ENCODE data around the gene SLAMF8. TPM values are rescaled to one million over a fixed set of nuclear protein-coding genes. Genes with fewer than 3 reads are reported as not detected.

The SLAMF8 gene
- polyA plus RNA-seq, 3 donors, result 2.6 to 5.7 (median 5.7) TPM

DNA sequence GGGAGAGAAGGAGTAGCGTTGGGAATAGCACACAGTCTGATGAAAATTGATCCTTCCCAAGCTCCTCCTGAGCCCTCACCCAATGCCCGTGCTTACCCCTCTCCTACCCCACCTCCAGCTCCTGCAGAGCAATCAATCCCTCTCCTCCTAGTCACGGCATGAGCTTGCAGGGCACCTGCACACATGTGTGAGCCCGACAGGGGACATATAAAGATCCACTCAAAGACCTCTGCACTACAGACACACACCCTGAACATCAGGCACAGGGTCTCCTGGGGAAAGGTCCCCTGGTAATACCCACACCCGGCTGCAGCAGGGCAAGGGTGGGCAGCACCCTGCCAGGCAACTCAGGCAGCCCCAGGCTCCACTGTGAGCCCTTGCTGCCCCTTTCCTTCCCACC is 35.4 kb downstream of the SLAMF8 start:
- intact Hi-C loops (cut with micrococcal nuclease), result no loop called here
- WGBS (ENCODE audit: insufficient coverage), result 79% methylated on average over 3 of the region's 5 CpGs
- H3K36me3 Mint-ChIP-seq, result no peaks in the 10 kb centered on the region
- H3K27me3 Mint-ChIP-seq (ENCODE audit: low read depth in 3 of 3), result peaks cover 8 to 12% (median 9%) of the 10 kb centered on the region in 3 donors
- TF ChIP-seq, protein P1, sequence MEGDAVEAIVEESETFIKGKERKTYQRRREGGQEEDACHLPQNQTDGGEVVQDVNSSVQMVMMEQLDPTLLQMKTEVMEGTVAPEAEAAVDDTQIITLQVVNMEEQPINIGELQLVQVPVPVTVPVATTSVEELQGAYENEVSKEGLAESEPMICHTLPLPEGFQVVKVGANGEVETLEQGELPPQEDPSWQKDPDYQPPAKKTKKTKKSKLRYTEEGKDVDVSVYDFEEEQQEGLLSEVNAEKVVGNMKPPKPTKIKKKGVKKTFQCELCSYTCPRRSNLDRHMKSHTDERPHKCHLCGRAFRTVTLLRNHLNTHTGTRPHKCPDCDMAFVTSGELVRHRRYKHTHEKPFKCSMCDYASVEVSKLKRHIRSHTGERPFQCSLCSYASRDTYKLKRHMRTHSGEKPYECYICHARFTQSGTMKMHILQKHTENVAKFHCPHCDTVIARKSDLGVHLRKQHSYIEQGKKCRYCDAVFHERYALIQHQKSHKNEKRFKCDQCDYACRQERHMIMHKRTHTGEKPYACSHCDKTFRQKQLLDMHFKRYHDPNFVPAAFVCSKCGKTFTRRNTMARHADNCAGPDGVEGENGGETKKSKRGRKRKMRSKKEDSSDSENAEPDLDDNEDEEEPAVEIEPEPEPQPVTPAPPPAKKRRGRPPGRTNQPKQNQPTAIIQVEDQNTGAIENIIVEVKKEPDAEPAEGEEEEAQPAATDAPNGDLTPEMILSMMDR (IDR thresholded peaks at IDR 0.05), result no peak
- H2AFZ ChIP-seq (ENCODE audit: insufficient read depth, low read depth, low read length, poor library complexity, severe bottlenecking), result no peak overlapping the region
- no peak for DNase-seq
- no peak overlapping the region for H3K27ac ChIP-seq (ENCODE audit: low read depth in 1 of 2, low read length in 2 of 2)
- H3K4me1 ChIP-seq (ENCODE audit: control insufficient read depth in 1 of 2, insufficient read depth in 2 of 2, low read length in 2 of 2), result no peaks in the 10 kb centered on the region
- no peak overlapping the region for H3K9ac ChIP-seq (ENCODE audit: insufficient read depth, low read length, poor library complexity, severe bottlenecking)
- H3K9me3 Mint-ChIP-seq, result no peaks in the 10 kb centered on the region
- no peak overlapping the region for H3K4me3 ChIP-seq (replicated peaks in 1 of 3; ENCODE audit: low read depth in 2 of 3, low read length in 3 of 3)
- H3K4me1 Mint-ChIP-seq, result no peaks in the 10 kb centered on the region
- H3K4me3 Mint-ChIP-seq, result no peak overlapping the region
- no peaks in the 10 kb centered on the region for H3K79me2 ChIP-seq (ENCODE audit: insufficient read depth, low read length)
- H3K27ac Mint-ChIP-seq, result peak overlapping the region in 1 of 7 donors; percentile 49
- no peaks in the 10 kb centered on the region for H4K20me1 ChIP-seq (ENCODE audit: insufficient read depth, low read length)
- H3K4me2 ChIP-seq (replicated peaks; ENCODE audit: extremely low read depth, low read length, poor library complexity, severe bottlenecking), result no peak overlapping the region
- peaks cover 0 to 2% of the 10 kb centered on the region in 2 donors for H3K27me3 ChIP-seq (ENCODE audit: control insufficient read depth in 2 of 2, insufficient read depth in 2 of 2, low read length in 2 of 2)
- H3K9me3 ChIP-seq (replicated peaks in 1 of 2; ENCODE audit: control insufficient read depth in 1 of 2, insufficient read depth in 1 of 2, low read length in 2 of 2), result no peaks in the 10 kb centered on the region
- H3K36me3 ChIP-seq (replicated peaks in 1 of 2; ENCODE audit: control insufficient read depth in 1 of 2, insufficient read depth in 2 of 2, low read length in 2 of 2), result no peaks in the 10 kb centered on the region

DNA sequence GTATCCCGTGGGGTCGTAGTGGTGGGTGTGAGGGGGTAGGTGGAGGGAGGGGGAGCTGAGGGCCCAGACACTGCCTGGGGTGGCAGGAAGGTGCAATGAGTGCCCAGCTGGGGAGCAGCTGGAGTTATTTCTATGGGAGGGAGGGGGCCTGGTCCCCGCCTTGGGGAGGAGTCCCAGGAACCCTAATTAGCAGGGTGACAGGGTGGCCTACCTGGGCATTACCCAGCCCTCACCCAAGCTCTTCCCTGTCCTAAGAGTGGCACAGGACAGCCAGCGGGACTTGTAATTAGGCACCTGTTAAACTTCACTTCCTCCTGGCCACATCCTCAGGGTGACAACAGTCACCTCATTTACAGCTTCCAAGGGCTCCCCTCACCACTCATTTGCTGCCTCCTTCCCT is 35.9 kb downstream of the SLAMF8 start, which contains the start of gene VSIG8:
TSS of gene VSIG8 (minus strand) at position 101 of the 400 bp plus-strand sequence. CDS start 136 bp downstream, outside the sequence.
- Histone ChIP-seq H3K9me3 (replicated peaks in 1 of 2; ENCODE audit: control insufficient read depth in 1 of 2, insufficient read depth in 1 of 2, low read length in 2 of 2) (no peaks in the 10 kb centered on the region), H3K4me2 (replicated peaks; ENCODE audit: extremely low read depth, low read length, poor library complexity, severe bottlenecking) (no peak within 1 kb of the TSS), H3K4me3 (replicated peaks in 1 of 3; ENCODE audit: low read depth in 2 of 3, low read length in 3 of 3) (no peak within 1 kb of the TSS), H3K27me3 (ENCODE audit: control insufficient read depth in 2 of 2, insufficient read depth in 2 of 2, low read length in 2 of 2) (peaks cover 0 to 2% of the 10 kb centered on the region in 2 donors), H4K20me1 (ENCODE audit: insufficient read depth, low read length) (no peaks in the 10 kb centered on the region), H3K27ac (ENCODE audit: low read depth in 1 of 2, low read length in 2 of 2) (no peak within 1 kb of the TSS), H2AFZ (ENCODE audit: insufficient read depth, low read depth, low read length, poor library complexity, severe bottlenecking) (no peak within 1 kb of the TSS), H3K9ac (ENCODE audit: insufficient read depth, low read length, poor library complexity, severe bottlenecking) (no peak within 1 kb of the TSS), H3K36me3 (replicated peaks in 1 of 2; ENCODE audit: control insufficient read depth in 1 of 2, insufficient read depth in 2 of 2, low read length in 2 of 2) (no peaks in the 10 kb centered on the region), H3K79me2 (ENCODE audit: insufficient read depth, low read length) (no peaks in the 10 kb centered on the region), H3K4me1 (ENCODE audit: control insufficient read depth in 1 of 2, insufficient read depth in 2 of 2, low read length in 2 of 2) (no peaks in the 10 kb centered on the region)
- intact Hi-C loops (cut with micrococcal nuclease), result no loop called here
- H3K4me3 Mint-ChIP-seq, result peak within 1 kb of the TSS in 1 of 2 donors; percentile 16
- no peaks in the 10 kb centered on the region for H3K36me3 Mint-ChIP-seq
- H3K4me1 Mint-ChIP-seq, result no peaks in the 10 kb centered on the region
- peak within 1 kb of the TSS in 1 of 7 donors; percentile 49 for H3K27ac Mint-ChIP-seq
- DNase-seq, result no peak
- TF ChIP-seq, protein P1 (IDR thresholded peaks at IDR 0.05), result no peak
- peaks cover 8 to 12% (median 11%) of the 10 kb centered on the region in 3 donors for H3K27me3 Mint-ChIP-seq (ENCODE audit: low read depth in 3 of 3)
- no peaks in the 10 kb centered on the region for H3K9me3 Mint-ChIP-seq
- no CpG with 5 or more reads among the region's 4 CpGs for WGBS (ENCODE audit: insufficient coverage)

Measured in CD14-positive monocyte (primary cell).